ENCODE results near the gene EGFL7. TPM values are rescaled to one million over a fixed set of nuclear protein-coding genes. Genes with fewer than 3 reads are reported as not detected.
"Not testable (repeated sequence)": the region's sequence is repeated elsewhere in the genome, so short reads cannot be mapped to it uniquely, and the experiment has no call there.

Gene EGFL7
- total RNA-seq, 1 donor from 2014 or later, result 109 TPM

GRCh38 chr9:136624184-136624951, 38.3 kb upstream of the EGFL7 start:
- peak; percentile 56 for DNase-seq (ENCODE audit: low spot score)

- peak; percentile 82 for DNase-seq (ENCODE audit: low spot score)
Observed at GRCh38 chr9:136625101-136626065, 37.3 kb upstream of the EGFL7 start.

GRCh38 chr9:136626066-136626725, 36.5 kb upstream of the EGFL7 start:
- peak; percentile 48 for DNase-seq (ENCODE audit: low spot score)

GRCh38 chr9:136626740-136627642, 35.7 kb upstream of the EGFL7 start:
- DNase-seq (ENCODE audit: low spot score), result peak; percentile 51

- peak; percentile 44 for DNase-seq (ENCODE audit: low spot score)
Observed at GRCh38 chr9:136627703-136628102, 35.0 kb upstream of the EGFL7 start.

- no peak for DNase-seq (ENCODE audit: low spot score)
Observed at GRCh38 chr9:136628268-136628667, 34.4 kb upstream of the EGFL7 start.

- DNase-seq (ENCODE audit: low spot score), result peak; percentile 44
Observed at GRCh38 chr9:136629001-136629878, 33.5 kb upstream of the EGFL7 start.

- peak; percentile 56 for DNase-seq (ENCODE audit: low spot score)
Observed at GRCh38 chr9:136629879-136630661, 32.6 kb upstream of the EGFL7 start.

- no peak for DNase-seq (ENCODE audit: low spot score)
Observed at GRCh38 chr9:136630662-136630992, 32.1 kb upstream of the EGFL7 start.

GRCh38 chr9:136631038-136632000, 31.4 kb upstream of the EGFL7 start:
- DNase-seq (ENCODE audit: low spot score), result peak; percentile 79

GRCh38 chr9:136632072-136632471, 30.6 kb upstream of the EGFL7 start:
- DNase-seq (ENCODE audit: low spot score), result not testable (repeated sequence)

GRCh38 chr9:136632491-136633106, 30.1 kb upstream of the EGFL7 start:
- not testable (repeated sequence) for DNase-seq (ENCODE audit: low spot score)

- no peak for DNase-seq (ENCODE audit: low spot score)
Observed at GRCh38 chr9:136634904-136635303, 27.8 kb upstream of the EGFL7 start.

- DNase-seq (ENCODE audit: low spot score), result no peak
Observed at GRCh38 chr9:136640171-136641111, 22.3 kb upstream of the EGFL7 start.

- no peak for DNase-seq (ENCODE audit: low spot score)
Observed at GRCh38 chr9:136642439-136642921, 20.2 kb upstream of the EGFL7 start.

- peak; percentile 45 for DNase-seq (ENCODE audit: low spot score)
Observed at GRCh38 chr9:136643596-136644342, 18.9 kb upstream of the EGFL7 start.

Data from ureter (tissue), 1 donor.